Measurements from ENCODE around the gene SDC3. TPM values are rescaled to one million over a fixed set of nuclear protein-coding genes. Genes with fewer than 3 reads are reported as not detected.
A peak's percentile ranks its signal among the peaks of the same experiment; 100 is the strongest.

SDC3 gene
- total RNA-seq, 4 donors from 2014 or later: 47.1 to 78.9 (median 64.2) TPM

DNA sequence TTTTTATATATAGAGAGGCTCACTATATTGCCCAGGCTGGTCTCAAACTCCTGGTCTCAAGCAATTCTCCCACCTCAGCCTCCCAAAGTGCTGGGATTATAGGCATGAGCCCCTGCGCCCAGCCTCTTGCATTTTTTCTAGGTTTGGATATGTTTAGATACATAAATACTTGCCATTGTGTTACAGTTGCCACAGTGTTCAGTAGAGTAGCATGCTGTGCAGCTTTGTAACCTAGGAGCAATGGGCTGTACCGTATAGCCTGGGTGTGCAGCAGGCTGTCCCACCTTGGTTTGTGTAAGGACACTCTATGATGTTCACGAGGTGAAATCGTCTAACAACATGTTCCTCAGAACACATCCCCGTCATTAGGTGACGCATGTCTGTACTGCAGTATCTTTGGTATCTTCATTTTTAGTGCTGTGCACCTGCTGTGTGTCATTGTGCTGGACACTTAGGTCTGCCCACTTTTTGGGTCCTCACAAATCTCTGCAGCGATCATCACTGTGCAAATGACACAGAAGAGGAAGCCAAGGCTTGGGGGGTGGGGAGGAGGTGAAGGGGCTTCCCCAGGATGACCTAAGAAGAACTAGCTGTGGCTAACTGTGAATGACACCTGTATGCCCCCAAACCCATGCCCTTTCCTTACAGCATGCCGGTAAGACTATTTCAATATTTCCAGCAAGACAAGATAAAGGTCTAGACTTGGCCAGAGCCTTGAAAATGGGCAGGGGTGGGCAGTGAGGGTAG lies 44.5 kb downstream of the SDC3 start:
- no peak overlapping the region for H3K4me3 ChIP-seq
- WGBS, 2 donors: 69 to 81% methylated on average over 8 of the region's 8 CpGs
- no peaks in the 10 kb centered on the region for H3K27me3 ChIP-seq
- DNase-seq (ENCODE audit: low spot score in 2 of 2): no peak
- TF ChIP-seq POLR2A (IDR thresholded peaks at IDR 0.05) (no peak), EP300 (IDR thresholded peaks at IDR 0.05) (no peak)
- TF ChIP-seq, protein P1, sequence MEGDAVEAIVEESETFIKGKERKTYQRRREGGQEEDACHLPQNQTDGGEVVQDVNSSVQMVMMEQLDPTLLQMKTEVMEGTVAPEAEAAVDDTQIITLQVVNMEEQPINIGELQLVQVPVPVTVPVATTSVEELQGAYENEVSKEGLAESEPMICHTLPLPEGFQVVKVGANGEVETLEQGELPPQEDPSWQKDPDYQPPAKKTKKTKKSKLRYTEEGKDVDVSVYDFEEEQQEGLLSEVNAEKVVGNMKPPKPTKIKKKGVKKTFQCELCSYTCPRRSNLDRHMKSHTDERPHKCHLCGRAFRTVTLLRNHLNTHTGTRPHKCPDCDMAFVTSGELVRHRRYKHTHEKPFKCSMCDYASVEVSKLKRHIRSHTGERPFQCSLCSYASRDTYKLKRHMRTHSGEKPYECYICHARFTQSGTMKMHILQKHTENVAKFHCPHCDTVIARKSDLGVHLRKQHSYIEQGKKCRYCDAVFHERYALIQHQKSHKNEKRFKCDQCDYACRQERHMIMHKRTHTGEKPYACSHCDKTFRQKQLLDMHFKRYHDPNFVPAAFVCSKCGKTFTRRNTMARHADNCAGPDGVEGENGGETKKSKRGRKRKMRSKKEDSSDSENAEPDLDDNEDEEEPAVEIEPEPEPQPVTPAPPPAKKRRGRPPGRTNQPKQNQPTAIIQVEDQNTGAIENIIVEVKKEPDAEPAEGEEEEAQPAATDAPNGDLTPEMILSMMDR (IDR thresholded peaks at IDR 0.05): no peak
- no peaks in the 10 kb centered on the region for H3K36me3 ChIP-seq
- no peaks in the 10 kb centered on the region for H3K9me3 ChIP-seq
- H3K27ac ChIP-seq: peak overlapping the region in 3 of 4 donors; percentile 5 to 83 (median 68)
- H3K4me1 ChIP-seq: peaks cover 0 to 23% (median 10%) of the 10 kb centered on the region in 4 donors

DNA sequence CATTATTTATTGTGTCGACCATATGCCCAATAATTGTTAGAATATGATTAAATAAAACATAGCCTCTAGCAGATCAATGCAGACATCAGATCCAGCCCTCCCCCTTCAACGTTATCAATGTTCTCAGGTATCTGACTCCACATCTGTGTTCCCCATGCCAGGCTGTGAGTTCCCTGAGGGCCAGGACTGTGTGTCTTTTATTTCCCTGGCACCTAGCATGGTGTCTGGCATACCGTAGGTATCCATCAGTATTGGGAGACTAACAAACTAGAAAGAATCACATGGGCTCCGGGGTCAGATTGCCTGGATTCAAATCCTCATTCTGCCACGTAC lies 48.3 kb downstream of the SDC3 start:
- Histone ChIP-seq H3K4me3 (no peak overlapping the region), H3K4me1 (peaks cover 0 to 21% (median 5%) of the 10 kb centered on the region in 4 donors), H3K27ac (peak overlapping the region in 1 of 4 donors; percentile 11), H3K27me3 (no peaks in the 10 kb centered on the region), H3K9me3 (no peaks in the 10 kb centered on the region), H3K36me3 (no peaks in the 10 kb centered on the region)
- no peak for DNase-seq (ENCODE audit: low spot score in 2 of 2)
- TF ChIP-seq, protein P1 (IDR thresholded peaks at IDR 0.05): no peak
- TF ChIP-seq EP300 (IDR thresholded peaks at IDR 0.05) (no peak), POLR2A (IDR thresholded peaks at IDR 0.05) (no peak)
- WGBS, 2 donors: 66 to 82% methylated on average over 5 of the region's 5 CpGs

DNA sequence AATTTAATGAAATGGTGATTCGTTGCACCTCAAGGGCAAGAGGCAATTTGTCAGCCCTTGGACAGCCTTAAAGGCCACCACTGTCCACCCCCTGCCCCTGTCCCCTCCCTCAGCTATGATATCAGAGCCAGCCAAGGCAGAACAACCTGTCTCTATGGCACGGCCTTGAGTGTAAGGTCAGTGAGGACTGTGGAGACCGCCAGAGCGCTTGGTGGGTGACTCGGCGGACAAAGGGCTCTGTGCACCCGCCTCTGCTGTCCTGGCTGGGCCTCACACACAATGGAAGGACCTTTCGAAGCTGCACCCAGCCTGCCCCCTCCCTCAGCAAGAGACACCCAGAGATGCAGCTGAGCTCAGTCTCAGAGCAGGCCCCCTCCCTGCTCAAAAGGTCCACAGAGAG lies 50.6 kb downstream of the SDC3 start:
- no peaks in the 10 kb centered on the region for H3K36me3 ChIP-seq
- no peaks in the 10 kb centered on the region for H3K27me3 ChIP-seq
- WGBS, 2 donors: 62 to 76% methylated on average over 8 of the region's 8 CpGs
- TF ChIP-seq EP300 (IDR thresholded peaks at IDR 0.05): peak in 1 of 2 donors; percentile 53
- TF ChIP-seq POLR2A (IDR thresholded peaks at IDR 0.05): no peak
- H3K4me1 ChIP-seq: peaks cover 0 to 27% (median 8%) of the 10 kb centered on the region in 4 donors
- H3K27ac ChIP-seq: peak overlapping the region in 3 of 4 donors; percentile 59 to 80 (median 79)
- no peaks in the 10 kb centered on the region for H3K9me3 ChIP-seq
- no peak for DNase-seq (ENCODE audit: low spot score in 2 of 2)
- no peak overlapping the region for H3K4me3 ChIP-seq

DNA sequence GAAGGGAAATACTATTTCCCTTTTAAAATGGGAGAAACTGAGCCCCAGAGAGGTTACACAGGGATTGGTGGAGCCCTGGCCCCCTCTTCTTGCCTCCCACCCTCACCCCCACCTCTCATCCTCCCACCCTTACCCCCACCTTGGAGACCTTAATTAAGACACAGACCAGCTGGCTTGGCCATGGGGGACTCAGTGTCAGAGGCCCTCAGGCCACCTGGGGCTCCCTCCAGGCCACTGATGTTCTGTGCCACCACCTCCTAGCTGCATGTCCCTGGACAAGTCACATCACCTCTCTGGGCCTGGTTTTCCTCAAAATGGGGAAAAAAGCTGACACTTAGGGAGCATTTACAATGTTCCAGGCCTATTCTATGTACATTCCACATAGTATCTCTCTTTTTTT lies 51.5 kb downstream of the SDC3 start:
- peak overlapping the region in 3 of 4 donors; percentile 34 to 80 (median 79) for H3K27ac ChIP-seq
- no peaks in the 10 kb centered on the region for H3K27me3 ChIP-seq
- TF ChIP-seq, protein P1 (IDR thresholded peaks at IDR 0.05): no peak
- TF ChIP-seq EP300 (IDR thresholded peaks at IDR 0.05): no peak
- TF ChIP-seq POLR2A (IDR thresholded peaks at IDR 0.05): no peak
- peaks cover 0 to 36% (median 11%) of the 10 kb centered on the region in 4 donors for H3K4me1 ChIP-seq
- no peak overlapping the region for H3K4me3 ChIP-seq
- no peaks in the 10 kb centered on the region for H3K9me3 ChIP-seq
- no peak for DNase-seq (ENCODE audit: low spot score in 2 of 2)
- H3K36me3 ChIP-seq: no peaks in the 10 kb centered on the region

DNA sequence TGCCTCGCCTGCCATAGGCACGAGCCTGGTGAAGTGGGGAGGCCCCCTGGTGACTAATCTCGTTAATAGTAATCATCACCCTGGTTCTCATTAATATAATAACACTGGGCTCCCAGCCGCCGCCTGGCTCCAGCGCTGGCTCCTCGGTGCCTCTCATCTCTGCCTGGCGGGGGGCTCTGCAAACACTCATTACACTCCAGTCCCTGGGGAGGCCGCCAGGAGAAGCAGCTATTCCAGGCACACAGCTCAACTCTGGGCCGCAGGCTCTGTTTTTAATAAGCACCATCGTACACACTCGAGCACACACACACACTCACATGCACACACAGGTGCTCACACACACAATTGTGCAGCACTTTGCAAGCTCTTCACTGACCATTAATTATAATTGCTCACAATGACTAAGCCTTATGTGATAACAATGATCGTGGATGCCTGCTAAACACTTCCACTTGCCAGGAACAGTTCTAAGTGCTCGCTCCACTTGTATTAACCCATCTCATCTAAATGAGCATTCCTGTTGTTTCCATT lies 52.2 kb downstream of the SDC3 start:
- TF ChIP-seq, protein P1 (IDR thresholded peaks at IDR 0.05): no peak
- no peak for TF ChIP-seq EP300 (IDR thresholded peaks at IDR 0.05)
- no peak for TF ChIP-seq POLR2A (IDR thresholded peaks at IDR 0.05)
- no peaks in the 10 kb centered on the region for H3K36me3 ChIP-seq
- H3K4me3 ChIP-seq: no peak overlapping the region
- 40 to 44% methylated on average over 10 to 14 of the region's 14 CpGs for WGBS, 2 donors
- H3K27ac ChIP-seq: peak overlapping the region in 2 of 4 donors; percentile 79 to 80
- H3K9me3 ChIP-seq: no peaks in the 10 kb centered on the region
- DNase-seq (ENCODE audit: low spot score in 2 of 2): no peak
- H3K27me3 ChIP-seq: no peaks in the 10 kb centered on the region
- peaks cover 0 to 41% (median 12%) of the 10 kb centered on the region in 4 donors for H3K4me1 ChIP-seq
